Measurements from ENCODE around the gene MUSK. TPM values are rescaled to one million over a fixed set of nuclear protein-coding genes. Genes with fewer than 3 reads are reported as not detected.

Gene MUSK
- total RNA-seq, 2 experiments from 2014 or later = not detected

- Mint-ChIP-seq H3K4me3 (no peak overlapping the region), H3K36me3 (ENCODE audit: low read depth) (no peaks in the 10 kb centered on the region), H3K27ac (no peak overlapping the region), H3K4me1 (ENCODE audit: low read depth) (no peaks in the 10 kb centered on the region), H3K27me3 (no peaks in the 10 kb centered on the region), H3K9me3 (peaks cover 3% of the 10 kb centered on the region)
- POLR2A ChIA-PET = no interaction called here
- DNase-seq = no peak
- no peak for ATAC-seq
- CTCF ChIA-PET = interaction anchor here (1.5 kb wide), 1 partner anchor 17 kb away, joined by 3 read pairs; no protein-coding TSS in a partner anchor
- TF ChIP-seq, protein P1, sequence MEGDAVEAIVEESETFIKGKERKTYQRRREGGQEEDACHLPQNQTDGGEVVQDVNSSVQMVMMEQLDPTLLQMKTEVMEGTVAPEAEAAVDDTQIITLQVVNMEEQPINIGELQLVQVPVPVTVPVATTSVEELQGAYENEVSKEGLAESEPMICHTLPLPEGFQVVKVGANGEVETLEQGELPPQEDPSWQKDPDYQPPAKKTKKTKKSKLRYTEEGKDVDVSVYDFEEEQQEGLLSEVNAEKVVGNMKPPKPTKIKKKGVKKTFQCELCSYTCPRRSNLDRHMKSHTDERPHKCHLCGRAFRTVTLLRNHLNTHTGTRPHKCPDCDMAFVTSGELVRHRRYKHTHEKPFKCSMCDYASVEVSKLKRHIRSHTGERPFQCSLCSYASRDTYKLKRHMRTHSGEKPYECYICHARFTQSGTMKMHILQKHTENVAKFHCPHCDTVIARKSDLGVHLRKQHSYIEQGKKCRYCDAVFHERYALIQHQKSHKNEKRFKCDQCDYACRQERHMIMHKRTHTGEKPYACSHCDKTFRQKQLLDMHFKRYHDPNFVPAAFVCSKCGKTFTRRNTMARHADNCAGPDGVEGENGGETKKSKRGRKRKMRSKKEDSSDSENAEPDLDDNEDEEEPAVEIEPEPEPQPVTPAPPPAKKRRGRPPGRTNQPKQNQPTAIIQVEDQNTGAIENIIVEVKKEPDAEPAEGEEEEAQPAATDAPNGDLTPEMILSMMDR (IDR thresholded peaks at IDR 0.05) = no peak
- intact Hi-C loops (cut with micrococcal nuclease) = no loop called here
These were observed 133.9 kb downstream of the MUSK start for GRCh38 chr9:110802416-110803035.

DNA sequence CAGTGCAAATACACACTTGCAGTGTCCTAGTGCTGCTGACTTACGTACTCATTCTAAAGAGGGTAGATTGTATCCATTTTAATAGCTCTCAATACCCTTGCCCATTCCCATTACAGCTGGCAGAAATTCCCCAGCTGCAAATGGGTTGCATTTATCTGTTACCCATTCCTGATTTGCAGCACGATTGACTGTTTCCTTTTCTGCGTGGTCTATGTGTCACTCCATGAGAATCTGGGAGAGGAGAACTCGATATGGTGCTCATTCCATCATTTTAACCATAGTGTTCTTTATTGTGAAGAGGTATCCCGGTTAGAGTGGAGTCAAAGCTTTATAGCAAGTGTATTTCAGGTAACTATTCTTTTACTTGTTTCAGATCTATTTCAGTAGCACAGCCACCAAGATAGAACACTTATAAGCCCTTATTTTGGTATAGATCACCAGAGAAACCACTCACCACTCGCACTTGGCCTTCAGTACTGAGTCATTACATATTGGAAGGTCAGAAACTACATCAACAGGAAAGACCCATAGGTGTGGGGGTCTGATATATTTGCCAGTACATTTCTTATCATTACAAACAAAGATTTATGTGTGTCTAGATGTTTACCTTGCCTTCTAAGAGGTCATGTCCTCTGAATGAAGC, 139.5 kb downstream of the MUSK start:
- TF ChIP-seq, protein P1 (IDR thresholded peaks at IDR 0.05) = no peak
- no peak for ATAC-seq
- ChIA-PET CTCF (no interaction called here), POLR2A (no interaction called here)
- Mint-ChIP-seq H3K4me3 (no peak overlapping the region), H3K27me3 (peaks cover 1% of the 10 kb centered on the region), H3K4me1 (ENCODE audit: low read depth) (no peaks in the 10 kb centered on the region), H3K9me3 (no peaks in the 10 kb centered on the region), H3K27ac (no peak overlapping the region), H3K36me3 (ENCODE audit: low read depth) (no peaks in the 10 kb centered on the region)
- intact Hi-C loops (cut with micrococcal nuclease) = no loop called here
- no peak for DNase-seq

DNA sequence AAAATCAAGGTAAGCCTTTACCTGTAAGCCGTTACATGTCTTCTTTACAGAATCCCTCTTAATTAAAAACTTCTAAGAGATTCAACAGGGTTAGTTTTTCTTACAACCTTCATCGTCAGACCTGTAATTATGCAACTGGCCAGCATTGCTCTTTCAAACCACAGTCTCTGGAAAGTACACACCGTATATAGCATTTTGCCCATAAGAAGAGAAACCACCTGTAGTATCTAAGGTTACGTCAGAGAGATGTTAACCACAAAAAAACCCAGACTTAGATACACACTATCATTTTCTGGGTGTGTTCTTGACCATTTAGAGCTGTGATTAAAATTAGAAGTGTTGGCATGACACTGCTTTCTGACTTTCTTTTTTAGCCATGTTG, 140.0 kb downstream of the MUSK start:
- CTCF ChIA-PET = no interaction called here
- intact Hi-C loops (cut with micrococcal nuclease) = no loop called here
- H3K27me3 Mint-ChIP-seq = peaks cover 1% of the 10 kb centered on the region
- H3K4me1 Mint-ChIP-seq (ENCODE audit: low read depth) = no peaks in the 10 kb centered on the region
- H3K36me3 Mint-ChIP-seq (ENCODE audit: low read depth) = no peaks in the 10 kb centered on the region
- POLR2A ChIA-PET = no interaction called here
- no peak for DNase-seq
- no peak overlapping the region for H3K4me3 Mint-ChIP-seq
- ATAC-seq = no peak
- TF ChIP-seq, protein P1 (IDR thresholded peaks at IDR 0.05) = no peak
- H3K27ac Mint-ChIP-seq = no peak overlapping the region
- no peaks in the 10 kb centered on the region for H3K9me3 Mint-ChIP-seq

- Mint-ChIP-seq H3K27ac (no peak overlapping the region), H3K36me3 (ENCODE audit: low read depth) (no peaks in the 10 kb centered on the region), H3K27me3 (peaks cover 1% of the 10 kb centered on the region), H3K4me3 (no peak overlapping the region), H3K4me1 (ENCODE audit: low read depth) (no peaks in the 10 kb centered on the region), H3K9me3 (no peaks in the 10 kb centered on the region)
- DNase-seq (no peak), ATAC-seq (no peak)
- TF ChIP-seq, protein P1 (IDR thresholded peaks at IDR 0.05) = no peak
- ChIA-PET POLR2A (no interaction called here), CTCF (no interaction called here)
- intact Hi-C loops (cut with micrococcal nuclease) = no loop called here
These were observed 140.5 kb downstream of the MUSK start for GRCh38 chr9:110809038-110809595.

DNA sequence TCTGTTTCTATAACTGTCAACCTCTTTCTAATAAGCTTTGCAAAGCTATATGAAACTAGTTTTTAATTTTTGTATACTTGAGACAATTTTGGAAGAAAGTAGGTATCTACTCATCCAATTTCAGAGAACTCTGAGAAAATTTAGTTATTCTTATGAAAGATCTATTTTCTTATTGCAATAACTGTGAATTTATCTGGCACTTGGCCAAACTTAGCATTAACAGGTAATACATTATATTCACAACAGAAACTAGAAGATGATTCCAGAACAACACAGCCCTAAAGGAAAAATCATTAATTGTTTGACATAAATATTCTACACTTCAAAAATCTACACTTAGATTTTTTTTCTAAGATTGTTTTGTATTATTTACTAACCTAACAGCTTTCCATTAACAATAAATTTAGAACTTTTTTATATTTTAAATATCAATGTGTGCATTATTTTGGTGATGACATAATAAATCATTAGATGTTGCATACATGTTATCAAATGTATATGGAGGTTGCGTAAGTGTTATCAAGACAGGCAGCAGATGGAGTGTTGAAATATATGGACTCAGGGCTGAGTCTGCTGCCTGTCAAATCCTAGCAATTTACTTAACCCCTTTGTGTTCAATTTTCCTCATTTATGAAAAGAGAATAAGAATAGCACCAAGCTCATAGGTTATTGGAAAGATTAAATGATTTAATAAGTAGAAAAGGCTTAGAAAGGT, 141.8 kb downstream of the MUSK start:
- POLR2A ChIA-PET = no interaction called here

More for the DNA sequence above, 141.8 kb downstream of the MUSK start:
- H3K4me3 Mint-ChIP-seq = no peak overlapping the region
- no peaks in the 10 kb centered on the region for H3K9me3 Mint-ChIP-seq
- H3K27ac Mint-ChIP-seq = no peak overlapping the region
- peaks cover 1% of the 10 kb centered on the region for H3K27me3 Mint-ChIP-seq
- no peaks in the 10 kb centered on the region for H3K36me3 Mint-ChIP-seq (ENCODE audit: low read depth)
- intact Hi-C loops (cut with micrococcal nuclease) = no loop called here
- TF ChIP-seq, protein P1 (IDR thresholded peaks at IDR 0.05) = no peak
- ATAC-seq (no peak), DNase-seq (no peak)
- no peaks in the 10 kb centered on the region for H3K4me1 Mint-ChIP-seq (ENCODE audit: low read depth)
- CTCF ChIA-PET = no interaction called here

All from activated CD8-positive, alpha-beta T cell treated with anti-CD3 and anti-CD28 coated beads for 36 hours (primary cell).